Testis (tissue), 2 donors: ENCODE results near the gene SSBP2.

Source experiments
- POLR2A ChIP-seq: fragments of 450-650 bp; IDR thresholded peaks from one replicate; pipeline ENCODE4 v1.6.1; 2017; ENCODE audit warnings: antibody characterized with exemption, mild to moderate bottlenecking, moderate library complexity
- TF ChIP-seq, protein P1 (sequence below), 3 experiments: fragments of 450-650 bp in 2 of 3; fragments of 200-600 bp in 1 of 3; sonication (generic) in 1 of 3; IDR thresholded peaks; one replicate each; pipeline ENCODE4 v1.5.1; 2016 to 2019; ENCODE audit warnings: antibody characterized with exemption in 3 of 3, mild to moderate bottlenecking in 2 of 3, moderate library complexity in 1 of 3

DNA sequence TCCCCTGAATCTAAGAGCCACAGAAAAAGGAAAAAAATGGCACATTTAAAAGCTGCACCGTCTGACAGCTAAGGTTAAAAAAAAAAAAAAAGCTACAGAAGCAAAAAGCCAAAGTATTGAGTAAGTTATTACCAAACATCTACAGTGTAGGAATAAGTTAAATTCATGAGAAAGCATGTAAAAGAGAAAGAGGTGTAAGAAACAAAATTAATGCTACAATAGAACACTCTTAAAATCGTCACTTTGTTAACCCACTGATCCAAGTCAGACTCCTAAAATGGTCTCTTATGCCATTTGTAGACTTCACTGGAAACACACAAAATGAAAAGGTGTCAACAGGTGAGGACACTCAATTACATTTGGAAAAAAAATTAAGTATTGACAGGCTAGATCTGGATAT lies 120.2 kb downstream of the SSBP2 start:
- TF ChIP-seq, protein P1, sequence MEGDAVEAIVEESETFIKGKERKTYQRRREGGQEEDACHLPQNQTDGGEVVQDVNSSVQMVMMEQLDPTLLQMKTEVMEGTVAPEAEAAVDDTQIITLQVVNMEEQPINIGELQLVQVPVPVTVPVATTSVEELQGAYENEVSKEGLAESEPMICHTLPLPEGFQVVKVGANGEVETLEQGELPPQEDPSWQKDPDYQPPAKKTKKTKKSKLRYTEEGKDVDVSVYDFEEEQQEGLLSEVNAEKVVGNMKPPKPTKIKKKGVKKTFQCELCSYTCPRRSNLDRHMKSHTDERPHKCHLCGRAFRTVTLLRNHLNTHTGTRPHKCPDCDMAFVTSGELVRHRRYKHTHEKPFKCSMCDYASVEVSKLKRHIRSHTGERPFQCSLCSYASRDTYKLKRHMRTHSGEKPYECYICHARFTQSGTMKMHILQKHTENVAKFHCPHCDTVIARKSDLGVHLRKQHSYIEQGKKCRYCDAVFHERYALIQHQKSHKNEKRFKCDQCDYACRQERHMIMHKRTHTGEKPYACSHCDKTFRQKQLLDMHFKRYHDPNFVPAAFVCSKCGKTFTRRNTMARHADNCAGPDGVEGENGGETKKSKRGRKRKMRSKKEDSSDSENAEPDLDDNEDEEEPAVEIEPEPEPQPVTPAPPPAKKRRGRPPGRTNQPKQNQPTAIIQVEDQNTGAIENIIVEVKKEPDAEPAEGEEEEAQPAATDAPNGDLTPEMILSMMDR (IDR thresholded peaks at IDR 0.05): no peak
- no peak for TF ChIP-seq POLR2A
